ENCODE results near the gene ACO2.

DNA sequence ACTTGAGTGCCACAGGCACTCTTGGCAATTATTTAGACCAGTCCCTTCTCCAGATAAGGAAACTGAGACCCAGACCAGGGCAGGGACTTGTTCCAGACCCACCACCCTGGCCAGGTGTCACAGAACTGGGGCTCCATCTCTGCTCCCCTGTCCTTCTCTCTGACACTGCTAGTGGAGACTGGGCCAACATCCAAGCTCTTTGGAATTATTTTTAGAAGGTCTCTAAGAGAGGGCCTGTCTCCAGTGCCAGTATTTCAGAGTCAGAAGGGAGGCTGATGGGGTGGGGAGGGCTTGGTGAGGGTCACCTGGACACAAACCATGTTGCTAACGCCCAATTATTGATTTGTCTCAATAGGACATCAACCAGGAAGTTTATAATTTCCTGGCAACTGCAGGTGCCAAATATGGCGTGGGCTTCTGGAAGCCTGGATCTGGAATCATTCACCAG, 42.6 kb downstream of the ACO2 start:
- TF ChIP-seq POLR2A (IDR thresholded peaks at IDR 0.05) = no peak
- TF ChIP-seq, protein P1, sequence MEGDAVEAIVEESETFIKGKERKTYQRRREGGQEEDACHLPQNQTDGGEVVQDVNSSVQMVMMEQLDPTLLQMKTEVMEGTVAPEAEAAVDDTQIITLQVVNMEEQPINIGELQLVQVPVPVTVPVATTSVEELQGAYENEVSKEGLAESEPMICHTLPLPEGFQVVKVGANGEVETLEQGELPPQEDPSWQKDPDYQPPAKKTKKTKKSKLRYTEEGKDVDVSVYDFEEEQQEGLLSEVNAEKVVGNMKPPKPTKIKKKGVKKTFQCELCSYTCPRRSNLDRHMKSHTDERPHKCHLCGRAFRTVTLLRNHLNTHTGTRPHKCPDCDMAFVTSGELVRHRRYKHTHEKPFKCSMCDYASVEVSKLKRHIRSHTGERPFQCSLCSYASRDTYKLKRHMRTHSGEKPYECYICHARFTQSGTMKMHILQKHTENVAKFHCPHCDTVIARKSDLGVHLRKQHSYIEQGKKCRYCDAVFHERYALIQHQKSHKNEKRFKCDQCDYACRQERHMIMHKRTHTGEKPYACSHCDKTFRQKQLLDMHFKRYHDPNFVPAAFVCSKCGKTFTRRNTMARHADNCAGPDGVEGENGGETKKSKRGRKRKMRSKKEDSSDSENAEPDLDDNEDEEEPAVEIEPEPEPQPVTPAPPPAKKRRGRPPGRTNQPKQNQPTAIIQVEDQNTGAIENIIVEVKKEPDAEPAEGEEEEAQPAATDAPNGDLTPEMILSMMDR (IDR thresholded peaks at IDR 0.05) = no peak
